ENCODE data around the gene RGS10.

RGS10 gene

GRCh38 chr10:119517235-119518141 is 25.0 kb downstream of the RGS10 start:
- DNase-seq: no peak

GRCh38 chr10:119516381-119517234 is 25.9 kb downstream of the RGS10 start:
- DNase-seq: no peak

GRCh38 chr10:119515511-119516045 is 26.9 kb downstream of the RGS10 start:
- no peak for DNase-seq

- DNase-seq: no peak
Observed at GRCh38 chr10:119514819-119515218, 27.7 kb downstream of the RGS10 start.

GRCh38 chr10:119511828-119512515 is 30.5 kb downstream of the RGS10 start:
- DNase-seq: no peak

GRCh38 chr10:119509909-119510451 is 32.5 kb downstream of the RGS10 start:
- DNase-seq: no peak

GRCh38 chr10:119507115-119507514 is 35.4 kb downstream of the RGS10 start:
- DNase-seq: no peak

GRCh38 chr10:119505588-119506315 is 36.8 kb downstream of the RGS10 start:
- DNase-seq: no peak

GRCh38 chr10:119505131-119505551 is 37.4 kb downstream of the RGS10 start:
- peak; percentile 1 for DNase-seq

- no peak for DNase-seq
Observed at GRCh38 chr10:119504651-119505050, 37.9 kb downstream of the RGS10 start.

- no peak for DNase-seq
Observed at GRCh38 chr10:119503821-119504220, 38.7 kb downstream of the RGS10 start.

- DNase-seq: no peak
Observed at GRCh38 chr10:119502618-119503155, 39.8 kb downstream of the RGS10 start.

GRCh38 chr10:119502209-119502608 is 40.3 kb downstream of the RGS10 start:
- no peak for DNase-seq

GRCh38 chr10:119501690-119502089 is 40.8 kb downstream of the RGS10 start:
- DNase-seq: no peak

GRCh38 chr10:119500821-119501220 is 41.7 kb downstream of the RGS10 start:
- no peak for DNase-seq

- no peak for DNase-seq
Observed at GRCh38 chr10:119500123-119500795, 42.3 kb downstream of the RGS10 start.

GRCh38 chr10:119499677-119500002 is 42.9 kb downstream of the RGS10 start:
- no peak for DNase-seq

- no peak for DNase-seq
Observed at GRCh38 chr10:119498889-119499676, 43.4 kb downstream of the RGS10 start.

GRCh38 chr10:119497243-119497642 is 45.3 kb downstream of the RGS10 start:
- no peak for DNase-seq

- no peak for DNase-seq
Observed at GRCh38 chr10:119496273-119496672, 46.2 kb downstream of the RGS10 start.
